HepG2 (cell line): ENCODE results near the gene METAP1. TPM values are rescaled to one million over a fixed set of nuclear protein-coding genes. Genes with fewer than 3 reads are reported as not detected.

Experiments
- ARID4A ChIP-seq: sonication (generic); formaldehyde crosslinking; IDR thresholded peaks from 2 replicates; pipeline ENCODE4 v1.5.0; 2020; ENCODE audit warnings: mild to moderate bottlenecking, missing genetic modification reagents, borderline replicate concordance
- BCL3 ChIP-seq: sonication (generic); formaldehyde crosslinking; IDR thresholded peaks from 2 replicates; pipeline ENCODE4 v1.5.1; 2020; ENCODE audit warnings: mild to moderate bottlenecking, missing genetic modification reagents, moderate library complexity
- HDAC1 ChIP-seq: sonication (generic); formaldehyde crosslinking; IDR thresholded peaks from 2 replicates; pipeline ENCODE4 v1.5.1; 2020; ENCODE audit warnings: mild to moderate bottlenecking, missing genetic modification reagents
- HMGXB4 ChIP-seq, 2 experiments: sonication (generic) in 1 of 2; formaldehyde crosslinking in 1 of 2; IDR thresholded peaks; 2 replicates each; pipeline versions ENCODE4 v1.4.0 to v1.6.1; 2018 to 2020; ENCODE audit warnings: missing genetic modification reagents in 2 of 2, borderline replicate concordance in 1 of 2, low read depth in 1 of 2, mild to moderate bottlenecking in 1 of 2, missing biosample characterization in 1 of 2
- IKZF5 ChIP-seq: IDR thresholded peaks from 2 replicates; pipeline ENCODE4 v1.6.1; 2018; ENCODE audit warnings: missing genetic modification reagents, mild to moderate bottlenecking, missing compliant biosample characterization
- KLF9 ChIP-seq: IDR thresholded peaks from 2 replicates; pipeline ENCODE4 v1.6.1; 2016; ENCODE audit warnings: low read depth
- SALL1 ChIP-seq: sonication (generic); formaldehyde crosslinking; IDR thresholded peaks from 2 replicates; pipeline ENCODE4 v1.8.0; 2022; ENCODE audit warnings: mild to moderate bottlenecking, missing genetic modification reagents
- SALL2 ChIP-seq: sonication (generic); formaldehyde crosslinking; IDR thresholded peaks from 2 replicates; pipeline ENCODE4 v1.8.1; 2023; ENCODE audit warnings: mild to moderate bottlenecking, missing genetic modification reagents, inconsistent platforms
- SIN3A ChIP-seq: IDR thresholded peaks from 2 replicates; pipeline ENCODE4 v1.6.1; 2011; ENCODE audit warnings: low read depth, mild to moderate bottlenecking, control low read depth, low read length, borderline replicate concordance
- SUZ12 ChIP-seq: fragments of 150-350 bp; IDR thresholded peaks from 2 replicates; pipeline ENCODE4 v1.6.1; 2014; ENCODE audit warnings: low read depth, low read length
- TEAD2 ChIP-seq: sonication (generic); formaldehyde crosslinking; IDR thresholded peaks from 2 replicates; pipeline ENCODE4 v1.9.0; 2021; ENCODE audit warnings: missing genetic modification reagents
- ZBTB3 ChIP-seq: sonication (generic); formaldehyde crosslinking; IDR thresholded peaks from 2 replicates; pipeline ENCODE4 v1.4.0; 2020; ENCODE audit warnings: low read depth, mild to moderate bottlenecking, moderate library complexity, missing genetic modification reagents, borderline replicate concordance
- ZFX ChIP-seq: sonication (generic); formaldehyde crosslinking; IDR thresholded peaks from 2 replicates; pipeline ENCODE4 v1.4.0; 2020; ENCODE audit warnings: mild to moderate bottlenecking, low read depth, missing genetic modification reagents, moderate library complexity
- ZNF138 ChIP-seq: sonication (generic); formaldehyde crosslinking; IDR thresholded peaks from 2 replicates; pipeline ENCODE4 v1.5.0; 2020; ENCODE audit warnings: mild to moderate bottlenecking, low read depth, missing genetic modification reagents
- ZNF230 ChIP-seq: sonication (generic); formaldehyde crosslinking; IDR thresholded peaks from 2 replicates; pipeline ENCODE4 v1.4.0; 2020; ENCODE audit warnings: mild to moderate bottlenecking, missing genetic modification reagents
- ZNF329 ChIP-seq: sonication (generic); formaldehyde crosslinking; IDR thresholded peaks from 2 replicates; pipeline ENCODE4 v1.9.0; 2021; ENCODE audit warnings: low read depth, mild to moderate bottlenecking, missing genetic modification reagents
- ZNF34 ChIP-seq: sonication (generic); formaldehyde crosslinking; IDR thresholded peaks from 2 replicates; pipeline ENCODE4 v1.4.0; 2020; ENCODE audit warnings: mild to moderate bottlenecking, missing genetic modification reagents, borderline replicate concordance
- ZNF546 ChIP-seq: sonication (generic); formaldehyde crosslinking; conservative IDR thresholded peaks from 2 replicates; pipeline ENCODE4 v1.8.1; 2023; ENCODE audit warnings: mild to moderate bottlenecking, missing genetic modification reagents
- ZNF547 ChIP-seq: sonication (generic); formaldehyde crosslinking; IDR thresholded peaks from 2 replicates; pipeline ENCODE4 v1.5.1; 2020; ENCODE audit warnings: mild to moderate bottlenecking, missing genetic modification reagents
- ZSCAN9 ChIP-seq: IDR thresholded peaks from 2 replicates; pipeline ENCODE4 v1.6.1; 2016; ENCODE audit warnings: borderline replicate concordance
- polyA plus RNA-seq, 8 experiments: library from polyadenylated mRNA; depleted of rRNA in 3 of 8; stranded (reverse) in 7 of 8; unstranded in 1 of 8; fragments of >200 nt; fragmentation: Illumina TruSeq in 4 of 8; extraction: Trizol in 4 of 8; gene quantifications; 2 replicates each; pipeline versions ENCODE4 v1.2.1 to v1.2.3, GENCODE V29; 2011 to 2016; ENCODE audit warnings: low read depth in 4 of 8, missing spikeins in 1 of 8, mixed read lengths in 1 of 8; ENCODE audit not compliant: insufficient read depth in 1 of 8
- total RNA-seq, 5 experiments: library from RNA; depleted of rRNA; stranded (reverse); fragments of >200 nt; fragmentation: Illumina TruSeq; extraction: Trizol; gene quantifications; 2 replicates each; pipeline ENCODE4 v1.2.3, GENCODE V29; 2016; ENCODE audit warnings: low read depth in 1 of 5

Gene METAP1
- total and polyA plus RNA-seq, 2 of the 13 experiments (the other 11 are each of a cell fraction or from before 2014, with no cell fraction given), result 44.9 to 53.5 TPM

GRCh38 chr4:98996056-98996764, 689 bp downstream of the METAP1 start (continued):
- TF ChIP-seq ZNF329 (CRISPR knock-in tag) (0 out of 2 replicates have a peak, but pooled peaks have one; percentile 46), ZNF138 (0 out of 2 replicates have a peak, but pooled peaks have one; percentile 7), HDAC1 (peak; percentile 45; the same call in 1 of the 2 replicates), TEAD2 (CRISPR knock-in tag) (no peak), ZBTB3 (CRISPR knock-in tag) (0 out of 2 replicates have a peak, but pooled peaks have one; percentile 60), BCL3 (CRISPR knock-in tag) (0 out of 2 replicates have a peak, but pooled peaks have one; percentile 16), ZNF546 (CRISPR knock-in tag) (peak; percentile 57; the same call in 1 of the 2 replicates), HMGXB4 (CRISPR knock-in tag; IDR thresholded peaks at IDR 0.05; ENCODE audit: borderline replicate concordance in 1 of 2, low read depth in 1 of 2) (0 out of 4 replicates have a peak, but pooled peaks of 1 of the 2 experiments have one; percentile 1), SALL2 (CRISPR knock-in tag) (peak; percentile 26; the same call in 1 of the 2 replicates), SIN3A (peak; percentile 56), ZFX (CRISPR knock-in tag) (0 out of 2 replicates have a peak, but pooled peaks have one; percentile 40), ZNF34 (CRISPR knock-in tag) (no peak), ZNF547 (CRISPR knock-in tag) (no peak), IKZF5 (CRISPR knock-in tag) (no peak), SUZ12 (no peak), ZNF230 (CRISPR knock-in tag) (0 out of 2 replicates have a peak, but pooled peaks have one; percentile 45), KLF9 (CRISPR knock-in tag) (no peak), ZSCAN9 (CRISPR knock-in tag) (no peak), ARID4A (CRISPR knock-in tag) (peak; percentile 67; the same call in 1 of the 2 replicates), SALL1 (0 out of 2 replicates have a peak, but pooled peaks have one; percentile 2)
